ENCODE data around the gene CHTOP. TPM values are rescaled to one million over a fixed set of nuclear protein-coding genes. Genes with fewer than 3 reads are reported as not detected.
A peak's percentile ranks its signal among the peaks of the same experiment; 100 is the strongest.
"Not testable (repeated sequence)": the region's sequence is repeated elsewhere in the genome, so short reads cannot be mapped to it uniquely, and the experiment has no call there.

Gene CHTOP
- total and polyA plus RNA-seq, 2 of the 4 experiments (the other 2 are of a cell fraction) = 33.9 to 50.8 TPM

GRCh38 chr1:153671628-153672353, 37.9 kb downstream of the CHTOP start:
- Histone ChIP-seq H3K4ac (ENCODE audit: low read depth, low read length) (0 out of 2 replicates have a peak overlapping the region, but pooled peaks have one; percentile 3), H3K79me1 (ENCODE audit: low read depth in 1 of 2, low read length in 2 of 2) (peaks cover 12 to 21% of the 10 kb centered on the region in 2 experiments; a peak in 1 of 4 replicates), H4K20me1 (ENCODE audit: insufficient read depth, low read length) (peaks cover 11% of the 10 kb centered on the region; the same call in 1 of the 2 replicates), H3K4me2 (ENCODE audit: low read depth, low read length) (peak overlapping the region; percentile 88), H3K4me3 (ENCODE audit: insufficient read depth, low read depth, low read length) (peak overlapping the region; percentile 62), H4K8ac (ENCODE audit: low read depth in 2 of 2, low read length in 2 of 2) (peak overlapping the region in 1 of 2 experiments; percentile 20; a peak in 1 of 4 replicates), H3K27ac (ENCODE audit: insufficient read depth, low read length) (peak overlapping the region; percentile 22; the same call in 1 of the 2 replicates), H2BK5ac (ENCODE audit: low read depth, low read length, poor library complexity, severe bottlenecking) (peak overlapping the region; percentile 52), H3K36me3 (ENCODE audit: control insufficient read depth, insufficient read depth, low read length) (peaks cover 17% of the 10 kb centered on the region), H2AFZ (replicated peaks; ENCODE audit: low read length, poor library complexity) (peak overlapping the region; percentile 73), H3K9ac (ENCODE audit: low read depth, low read length) (peak overlapping the region; percentile 13; the same call in 1 of the 2 replicates)
- H3K18ac ChIP-seq (ENCODE audit: low read depth, low read length); H2AK9ac ChIP-seq (replicated peaks; ENCODE audit: low read depth, low read length, poor library complexity); H4K91ac ChIP-seq (ENCODE audit: insufficient read depth, low read depth, low read length); H4K5ac ChIP-seq (ENCODE audit: low read depth, low read length); H3K9me1 ChIP-seq (ENCODE audit: insufficient read depth, low read length); H2BK15ac ChIP-seq (ENCODE audit: low read depth, low read length); H2BK20ac ChIP-seq (ENCODE audit: low read depth, low read length); dilution Hi-C loops (cut with HindIII; ENCODE audit: low sequenced_read_pairs, unreplicated experiment); H2AK5ac ChIP-seq (ENCODE audit: low read depth, low read length); H3K27me3 ChIP-seq (ENCODE audit: control insufficient read depth, insufficient read depth, low read length); H3K4me1 ChIP-seq (ENCODE audit: control insufficient read depth, insufficient read depth, low read length); H2BK120ac ChIP-seq (ENCODE audit: low read depth, low read length); H3K23ac ChIP-seq (ENCODE audit: low read depth, low read length); H3K14ac ChIP-seq (replicated peaks; ENCODE audit: low read depth, low read length); DNase-seq; BruUV-seq (replicated peaks); H3K9me3 ChIP-seq (ENCODE audit: control insufficient read depth, insufficient read depth, low read length); H3K56ac ChIP-seq (ENCODE audit: extremely low read depth, insufficient read depth, low read length): not testable (repeated sequence)
- CTCF ChIA-PET = interaction anchor here (0.6 kb wide), 1 partner anchor 101 kb away, joined by 4 read pairs; no protein-coding TSS in a partner anchor
- in situ Hi-C loops (cut with MboI; ENCODE audit: low sequenced_read_pairs) = loop anchor here (10.0 kb wide), 1 partner anchor 303 kb away; the partner anchor contains the start of gene JTB
- POLR2A ChIA-PET (ENCODE audit: unreplicated experiment) = interaction anchor here (0.6 kb wide), 1 partner anchor 8 kb away, joined by 14 read pairs; no protein-coding TSS in a partner anchor
- peak; percentile 45 for ATAC-seq (ENCODE audit: low read depth)
- 0 out of 2 replicates have a peak, but pooled peaks have one; percentile 2 for TF ChIP-seq CTCF (conservative IDR thresholded peaks at IDR 0.05; ENCODE audit: low read depth, low read length)
- intact Hi-C loops (cut with micrococcal nuclease) = loop anchor here (1.0 to 5.0 kb wide), 5 partner anchors 78 to 736 kb away; partner anchors contain the start of gene IL6R
- 80% methylated on average over 1 of the region's 28 CpGs; no CpG with 5 or more reads in 1 of the 2 experiments for WGBS, 2 experiments (ENCODE audit: extremely low coverage in 2 of 2, insufficient read length in 1 of 2)
